Amniotic epithelial cell (primary cell): Measurements from ENCODE around the gene TMEM62.
A peak's percentile ranks its signal among the peaks of the same experiment; 100 is the strongest.

Experiments
- DNase-seq: peaks from one replicate; pipeline ENCODE4 v3.0.0-alpha.2; 2010; ENCODE audit warnings: low read depth

Gene TMEM62

DNA sequence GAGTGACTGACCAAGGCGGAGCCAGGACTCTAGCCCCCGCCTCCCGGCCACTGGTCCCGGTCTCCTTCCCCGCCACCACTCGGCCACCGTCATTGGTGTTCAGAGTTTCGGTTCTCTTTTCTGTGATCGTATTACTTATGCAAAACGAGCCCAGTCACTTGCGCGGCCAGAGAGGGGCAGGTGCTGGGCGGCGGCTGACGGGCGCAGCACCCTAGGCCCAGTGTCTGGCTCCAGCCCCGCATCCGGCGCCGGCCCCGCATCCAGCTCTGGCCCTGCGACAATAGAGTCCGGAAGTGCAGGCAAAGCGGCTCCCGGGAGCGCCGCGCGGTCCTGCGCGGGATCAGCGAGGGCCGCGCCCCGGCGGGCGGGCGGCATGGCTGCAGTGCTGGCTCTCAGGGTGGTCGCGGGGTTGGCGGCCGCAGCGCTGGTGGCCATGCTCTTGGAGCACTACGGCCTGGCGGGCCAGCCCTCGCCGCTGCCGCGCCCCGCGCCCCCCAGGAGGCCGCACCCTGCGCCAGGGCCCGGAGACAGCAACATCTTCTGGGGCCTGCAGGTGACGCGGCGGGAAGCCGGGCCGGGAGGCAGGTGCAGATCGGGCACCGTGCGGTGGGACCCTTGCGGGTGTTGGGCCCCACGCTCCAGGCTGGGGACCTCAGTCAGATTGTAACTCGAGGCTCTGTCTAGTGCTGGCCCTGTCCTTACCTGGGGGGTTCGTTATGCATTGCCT lies at the start of gene TMEM62:
TMEM62 (plus strand) TSS at position 157 of the 727 bp plus-strand sequence; CDS start at position 374, 217 bp downstream.
- peak; percentile 14 for DNase-seq

GRCh38 chr15:43085921-43086320 lies 47.5 kb upstream of the TMEM62 start:
- no peak for DNase-seq

DNA sequence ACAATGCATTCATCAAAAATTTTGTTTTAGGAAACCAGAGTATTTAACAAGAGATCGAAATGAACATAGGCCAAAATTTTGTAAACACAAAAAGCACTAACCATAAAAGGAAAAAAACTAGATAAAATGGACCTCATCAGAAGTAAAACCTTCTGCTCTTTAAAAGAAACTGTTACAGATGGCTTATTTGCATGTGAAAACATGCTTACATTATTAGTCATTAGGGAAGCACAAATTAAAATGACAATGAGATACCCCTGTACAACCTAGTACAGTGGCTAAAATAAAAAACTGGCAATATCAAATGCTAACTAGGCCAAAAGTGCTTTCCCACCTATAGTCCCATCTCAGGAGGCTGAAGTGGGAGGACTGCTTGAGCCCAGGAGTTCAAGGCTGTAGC lies 46.8 kb upstream of the TMEM62 start:
- DNase-seq: no peak

GRCh38 chr15:43091859-43092258 lies 41.5 kb upstream of the TMEM62 start:
- no peak for DNase-seq

DNA sequence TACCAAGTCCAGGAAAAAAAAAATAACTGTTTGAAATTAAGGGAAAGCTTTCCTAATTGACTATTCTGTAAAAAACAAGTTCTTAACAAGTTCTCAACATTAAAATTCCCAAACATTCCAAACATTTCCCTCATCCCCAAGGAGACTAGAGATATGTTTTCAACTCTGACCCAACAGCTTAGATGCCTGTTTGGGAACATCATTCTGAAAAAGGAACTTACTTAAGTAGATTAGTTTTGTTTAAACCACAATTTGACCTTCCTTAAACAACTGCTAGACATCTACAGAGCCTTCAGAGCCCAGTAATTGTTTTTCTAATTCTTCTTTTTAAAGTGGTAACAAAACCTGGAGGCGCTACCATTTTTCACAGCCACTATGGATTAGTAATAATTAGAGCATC lies 40.4 kb upstream of the TMEM62 start:
- DNase-seq: peak; percentile 91

GRCh38 chr15:43094416-43095030 lies 38.9 kb upstream of the TMEM62 start:
- no peak for DNase-seq

- peak; percentile 95 for DNase-seq
Measured at GRCh38 chr15:43095243-43095642, 38.1 kb upstream of the TMEM62 start.

GRCh38 chr15:43095708-43096347 lies 37.6 kb upstream of the TMEM62 start:
- DNase-seq: peak; percentile 77

- peak; percentile 64 for DNase-seq
Measured at GRCh38 chr15:43096411-43096810, 37.0 kb upstream of the TMEM62 start.

DNA sequence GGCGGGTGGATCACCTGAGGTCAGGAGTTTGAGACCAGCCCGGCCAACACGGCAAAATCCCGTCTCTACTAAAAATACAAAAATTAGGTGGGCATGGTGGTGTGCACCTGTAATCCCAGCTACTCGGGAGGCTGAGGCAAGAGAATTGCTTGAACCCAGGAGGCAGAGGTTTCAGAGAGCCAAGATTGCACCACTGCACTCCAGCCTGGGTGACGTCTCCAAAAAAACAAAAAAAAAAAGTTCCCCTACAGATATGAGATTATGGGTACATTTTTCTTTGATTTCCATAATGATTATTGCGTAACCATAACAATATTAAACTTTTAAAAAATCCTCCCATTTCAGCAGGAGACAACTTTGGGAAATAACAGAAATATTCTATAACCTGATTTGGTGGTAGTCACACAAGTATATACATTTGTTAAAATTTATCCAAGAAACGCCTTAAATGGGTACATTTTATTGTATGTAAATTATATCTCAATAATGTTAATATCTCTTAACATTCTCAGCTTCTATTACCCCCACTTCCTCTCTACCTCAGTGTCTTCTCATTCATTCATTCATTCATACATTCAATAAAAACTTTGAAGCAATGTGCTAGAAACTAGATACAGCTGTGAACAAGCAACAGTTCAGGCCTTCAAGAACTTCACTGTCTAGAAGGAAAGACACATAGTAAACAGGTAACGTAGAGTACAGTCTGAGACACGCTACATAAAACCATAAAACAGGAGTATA lies 34.1 kb upstream of the TMEM62 start:
- no peak for DNase-seq

DNA sequence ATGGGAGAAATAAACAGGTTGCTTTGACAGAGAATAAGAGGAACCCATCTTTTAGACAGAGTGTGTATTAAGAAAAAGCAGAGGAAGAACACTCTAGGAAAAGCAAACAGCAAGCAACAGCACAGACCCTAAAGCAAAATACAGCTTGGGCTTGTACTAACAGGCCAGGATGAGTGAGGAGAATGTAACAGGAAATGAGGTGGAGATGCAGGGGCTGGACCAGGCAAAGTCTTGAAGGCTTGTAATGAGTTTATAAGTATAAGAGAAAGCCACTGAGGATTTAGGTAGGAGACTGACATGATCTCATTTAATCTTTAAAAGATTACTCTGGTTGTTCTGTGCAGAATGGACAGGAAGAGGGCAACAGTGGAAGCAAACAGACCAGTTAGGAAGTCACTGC lies 32.4 kb upstream of the TMEM62 start:
- no peak for DNase-seq

- no peak for DNase-seq
Measured at GRCh38 chr15:43102187-43102586, 31.2 kb upstream of the TMEM62 start.

DNA sequence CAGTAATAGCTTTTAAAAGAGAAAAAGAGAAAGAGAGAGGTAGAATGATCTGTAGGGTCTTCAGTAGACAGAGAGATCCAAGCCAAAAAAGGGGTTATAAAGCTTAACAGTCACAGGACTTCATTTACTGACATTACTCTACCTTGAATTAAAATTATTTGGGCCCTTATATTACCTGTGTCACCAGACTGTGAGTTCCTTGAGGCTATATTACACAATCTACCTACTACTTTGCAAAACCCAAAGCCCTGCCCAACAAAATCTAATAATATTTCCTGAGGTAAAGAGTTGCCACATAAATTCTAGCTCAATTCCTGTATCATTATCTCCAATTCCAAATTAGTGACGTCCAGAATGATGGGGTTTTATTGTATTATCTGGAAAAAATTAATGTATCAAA lies 29.5 kb upstream of the TMEM62 start:
- DNase-seq: no peak

DNA sequence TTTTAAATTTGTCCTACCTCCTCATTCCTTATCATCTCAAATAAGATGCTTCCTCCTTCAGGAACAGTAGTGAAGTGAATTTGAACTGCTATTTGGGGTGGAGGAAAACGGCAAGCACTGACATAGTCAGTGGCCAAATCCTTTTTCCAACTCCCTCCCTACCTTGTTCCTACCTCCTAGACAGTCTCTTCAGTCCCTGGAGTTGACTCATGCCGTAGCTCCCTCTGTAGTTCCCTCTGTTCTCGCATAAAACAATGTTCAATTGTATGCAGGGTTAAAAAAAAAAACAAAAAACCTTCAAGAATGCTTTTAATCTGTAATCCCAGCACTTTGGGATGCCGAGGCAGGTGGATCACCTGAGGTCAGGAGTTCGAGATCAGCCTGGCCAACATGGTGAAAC lies 29.0 kb upstream of the TMEM62 start:
- DNase-seq: no peak

DNA sequence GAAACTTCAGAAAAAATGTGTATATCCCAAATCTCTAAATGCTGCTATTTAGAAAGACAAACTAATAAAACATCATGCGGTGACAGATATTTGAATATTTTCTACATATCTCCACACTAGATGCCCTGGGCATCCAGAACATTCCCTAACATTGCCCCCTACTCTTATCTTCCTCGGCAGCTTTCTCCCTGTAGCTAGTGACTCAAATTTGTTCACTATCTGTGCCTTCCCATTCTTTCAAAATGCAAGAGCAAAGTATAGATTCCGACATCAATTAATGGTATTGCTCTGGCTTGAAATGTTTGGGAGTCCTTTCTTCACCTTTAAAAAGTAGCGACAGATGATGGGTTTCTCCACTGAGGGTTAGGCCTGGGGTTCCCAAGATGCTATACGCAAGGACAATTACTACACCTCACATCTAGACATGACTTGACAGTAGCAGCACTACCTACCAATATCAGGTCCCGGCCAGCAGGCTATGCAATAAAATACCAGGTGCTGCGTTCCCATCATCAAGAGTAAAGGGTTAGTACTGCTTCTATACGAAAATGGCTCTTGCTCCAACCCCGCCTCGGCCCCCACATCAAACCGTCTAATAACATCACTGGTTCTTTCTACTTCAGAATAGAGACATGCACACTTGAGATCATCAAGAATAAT lies 28.2 kb upstream of the TMEM62 start:
- no peak for DNase-seq

- peak; percentile 90 for DNase-seq
Measured at GRCh38 chr15:43105778-43106485, 27.5 kb upstream of the TMEM62 start, which contains the start of gene UBR1. Gene UBR1 (minus strand): TSS chr15:43106038. CDS start chr15:43106022, 16 bp downstream.

- no peak for DNase-seq
Measured at GRCh38 chr15:43106486-43106829, 26.9 kb upstream of the TMEM62 start.

DNA sequence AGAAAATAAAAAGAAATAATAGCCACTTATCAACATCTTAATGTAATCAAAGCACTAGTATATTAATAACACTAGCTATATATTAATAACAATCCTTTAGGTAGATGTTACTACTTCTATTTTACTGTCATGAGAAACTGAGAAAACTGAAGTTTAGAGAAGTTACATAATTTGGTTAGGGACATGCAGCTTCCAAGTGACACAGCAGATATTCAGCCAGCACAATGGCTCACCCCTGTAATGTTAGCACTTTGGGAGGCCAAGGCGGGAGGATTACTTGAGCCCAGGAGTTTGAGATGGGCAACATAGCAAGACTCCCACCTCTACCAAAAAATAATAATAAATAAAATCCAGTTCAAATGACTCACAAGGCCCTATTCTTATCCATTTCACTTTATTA lies 25.6 kb upstream of the TMEM62 start:
- DNase-seq: no peak

- no peak for DNase-seq
Measured at GRCh38 chr15:43111354-43111753, 22.0 kb upstream of the TMEM62 start.

DNA sequence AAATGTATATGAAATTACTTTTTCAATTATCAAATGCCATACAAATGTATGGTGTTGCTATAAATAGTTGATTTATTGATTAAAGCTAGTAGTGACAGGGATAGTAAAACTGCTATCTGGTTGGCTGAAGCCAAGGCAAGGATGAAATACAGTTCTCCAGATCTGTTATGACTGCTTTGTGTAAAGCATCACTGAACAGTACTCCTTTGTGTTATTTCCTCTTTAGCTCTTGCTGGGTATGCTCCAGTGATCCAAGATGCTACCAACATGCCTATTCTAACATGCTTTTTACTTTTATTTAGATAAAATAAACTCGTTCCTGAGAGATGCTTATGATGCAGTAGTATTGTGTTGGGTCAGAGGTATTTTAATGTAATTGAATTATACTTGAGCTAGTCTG lies 15.1 kb upstream of the TMEM62 start:
- no peak for DNase-seq

DNA sequence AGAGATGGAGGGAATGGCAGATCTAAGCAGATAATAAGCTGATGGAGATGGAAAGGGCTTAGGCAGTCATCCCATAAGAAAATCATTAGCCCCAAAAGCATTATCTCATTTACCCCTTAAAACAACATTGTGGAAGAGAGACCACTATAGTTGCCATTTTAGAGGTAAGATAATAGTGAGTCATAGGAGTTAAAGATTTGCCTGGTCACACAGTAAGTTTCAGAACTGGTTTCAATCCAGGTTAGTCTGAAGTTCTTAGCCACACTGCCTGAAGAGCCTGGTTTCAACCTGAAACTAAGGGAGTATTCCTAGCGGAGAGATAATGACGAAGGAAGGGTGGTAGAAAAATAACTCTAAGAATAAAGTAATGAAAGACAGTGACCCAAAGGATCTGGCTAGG lies 14.6 kb upstream of the TMEM62 start:
- no peak for DNase-seq
